ENCODE measurements around the gene KCNC3.

- no peak for TF ChIP-seq CTCF (conservative IDR thresholded peaks at IDR 0.05)
- TF ChIP-seq ZFX (IDR thresholded peaks at IDR 0.05): no peak
These were observed 43.3 kb downstream of the KCNC3 start for GRCh38 chr19:50285833-50286232.
